ENCODE data around the gene BUB1B. TPM values are rescaled to one million over a fixed set of nuclear protein-coding genes. Genes with fewer than 3 reads are reported as not detected.

The BUB1B gene
- total RNA-seq, 4 donors from 2014 or later = 0.13 to 2.4 (median 0.95) TPM

GRCh38 chr15:40125950-40126349 is 34.9 kb upstream of the BUB1B start:
- ATAC-seq = no peak
- H3K9me3 ChIP-seq = no peaks in the 10 kb centered on the region
- no peak overlapping the region for H3K27ac ChIP-seq
- H3K27me3 ChIP-seq = peaks cover 22% of the 10 kb centered on the region
- TF ChIP-seq CTCF (IDR thresholded peaks at IDR 0.05) (no peak), EP300 (IDR thresholded peaks at IDR 0.05) (no peak), POLR2A (IDR thresholded peaks at IDR 0.05) (no peak), POLR2AphosphoS5 (IDR thresholded peaks at IDR 0.05) (no peak)
- no peaks in the 10 kb centered on the region for H3K4me1 ChIP-seq
- H3K4me3 ChIP-seq = no peak overlapping the region
- 91 to 93% methylated on average over 7 of the region's 7 CpGs for WGBS, 2 donors (ENCODE audit: low coverage in 1 of 2)
- no peaks in the 10 kb centered on the region for H3K36me3 ChIP-seq

- no peak for ATAC-seq
- WGBS, 2 donors (ENCODE audit: low coverage in 1 of 2) = 76 to 78% methylated on average over 20 to 23 of the region's 27 CpGs
- H3K27ac ChIP-seq = no peak overlapping the region
- no peaks in the 10 kb centered on the region for H3K36me3 ChIP-seq
- no peaks in the 10 kb centered on the region for H3K4me1 ChIP-seq
- no peaks in the 10 kb centered on the region for H3K9me3 ChIP-seq
- TF ChIP-seq POLR2AphosphoS5 (IDR thresholded peaks at IDR 0.05) (no peak), CTCF (IDR thresholded peaks at IDR 0.05) (no peak), EP300 (IDR thresholded peaks at IDR 0.05) (no peak), POLR2A (IDR thresholded peaks at IDR 0.05) (no peak)
- peaks cover 26% of the 10 kb centered on the region for H3K27me3 ChIP-seq
- H3K4me3 ChIP-seq = no peak overlapping the region
These were observed 31.9 kb upstream of the BUB1B start for GRCh38 chr15:40128766-40129660.

- Histone ChIP-seq H3K27ac (no peak overlapping the region), H3K36me3 (no peaks in the 10 kb centered on the region), H3K27me3 (peaks cover 26% of the 10 kb centered on the region), H3K9me3 (no peaks in the 10 kb centered on the region), H3K4me1 (no peaks in the 10 kb centered on the region), H3K4me3 (no peak overlapping the region)
- 72 to 96% methylated on average over 2 to 5 of the region's 5 CpGs for WGBS, 2 donors (ENCODE audit: low coverage in 1 of 2)
- TF ChIP-seq POLR2A (IDR thresholded peaks at IDR 0.05) (no peak), CTCF (IDR thresholded peaks at IDR 0.05) (no peak), EP300 (IDR thresholded peaks at IDR 0.05) (no peak), POLR2AphosphoS5 (IDR thresholded peaks at IDR 0.05) (no peak)
- no peak for ATAC-seq
These were observed 30.8 kb upstream of the BUB1B start for GRCh38 chr15:40130118-40130517.

GRCh38 chr15:40130799-40131502 is 29.9 kb upstream of the BUB1B start:
- Histone ChIP-seq H3K27ac (no peak overlapping the region), H3K4me3 (no peak overlapping the region), H3K9me3 (no peaks in the 10 kb centered on the region), H3K4me1 (no peaks in the 10 kb centered on the region), H3K36me3 (no peaks in the 10 kb centered on the region), H3K27me3 (peaks cover 26% of the 10 kb centered on the region)
- TF ChIP-seq EP300 (IDR thresholded peaks at IDR 0.05) (no peak), POLR2A (IDR thresholded peaks at IDR 0.05) (no peak), CTCF (IDR thresholded peaks at IDR 0.05) (no peak), POLR2AphosphoS5 (IDR thresholded peaks at IDR 0.05) (no peak)
- WGBS, 2 donors (ENCODE audit: low coverage in 1 of 2) = 84 to 87% methylated on average over 13 to 18 of the region's 19 CpGs
- ATAC-seq = no peak
